HG03520 (cell line): ENCODE measurements around the gene EVL.

Experiments used
- ATAC-seq: cut with Tn5 transposase; IDR thresholded peaks from one replicate; pipeline ENCODE4 v1.9.1; 2021; ENCODE audit warnings: mild to moderate bottlenecking, moderate library complexity; ENCODE audit not compliant: unreplicated experiment

EVL gene

DNA sequence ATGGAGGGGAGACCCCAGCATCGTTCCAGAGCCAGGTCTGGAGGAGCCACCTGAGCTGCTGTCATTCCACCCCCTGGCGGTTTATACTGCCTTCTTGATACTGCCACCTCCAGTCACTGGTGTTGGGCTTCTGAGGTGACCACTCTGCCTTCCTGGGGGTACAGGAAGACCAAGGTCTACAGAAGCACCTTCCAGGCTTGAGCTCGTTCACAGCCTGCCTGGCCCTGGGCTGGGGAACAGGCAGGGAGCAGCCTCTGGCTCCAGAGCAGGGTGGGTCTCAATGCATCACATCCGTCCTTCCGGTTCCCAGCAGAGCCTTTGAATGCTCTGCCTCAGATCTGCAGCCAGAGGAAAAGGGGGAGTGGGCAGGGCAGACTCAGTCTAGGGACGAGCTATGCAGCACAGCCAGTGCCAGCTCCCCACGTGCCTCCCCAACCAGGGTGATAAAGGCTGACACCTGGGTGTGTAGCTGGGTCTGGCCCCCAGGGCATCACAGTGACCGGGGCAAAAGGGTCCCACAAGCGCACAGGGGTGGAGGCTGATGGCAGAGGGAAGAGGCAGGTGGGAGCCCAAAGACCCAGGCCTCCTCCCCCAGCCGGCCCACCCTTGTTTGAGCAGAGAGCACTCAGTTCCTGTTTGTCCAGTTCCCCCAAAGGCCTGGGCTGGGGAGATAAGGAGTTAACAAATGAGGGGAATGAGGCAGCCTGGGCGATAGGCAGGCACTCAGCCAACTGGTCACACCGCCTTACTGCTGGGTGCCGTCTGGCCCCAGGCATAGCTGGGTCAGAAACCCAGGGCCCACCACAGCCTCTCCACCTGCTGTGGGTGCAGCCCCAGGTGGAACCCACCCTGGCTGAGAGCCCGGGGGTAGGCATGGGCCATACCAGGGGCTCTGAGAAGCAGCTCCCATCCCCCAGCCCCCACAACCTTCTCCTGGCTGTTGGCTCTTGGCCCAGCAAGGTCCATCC, 77.1 kb downstream of the EVL start:
- ATAC-seq, result no peak

DNA sequence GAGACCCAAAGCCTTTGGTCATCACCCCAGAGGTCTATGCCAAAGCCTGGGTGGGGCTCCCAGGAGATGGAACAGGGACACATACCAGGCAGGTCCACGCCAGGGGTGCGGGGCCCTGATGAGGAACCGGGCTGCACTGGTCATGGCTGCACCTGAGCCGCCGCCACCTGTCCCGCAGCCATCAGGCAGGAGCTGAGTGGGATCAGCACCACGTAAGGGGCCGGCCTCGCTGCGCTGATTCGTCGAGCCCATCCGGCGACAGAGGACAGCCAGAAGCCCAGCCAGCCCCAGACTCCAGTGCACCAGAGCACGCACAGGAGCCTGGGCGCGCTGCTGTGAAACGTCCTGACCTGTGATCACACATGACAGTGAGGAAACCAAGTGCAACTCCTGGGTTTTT, 78.3 kb downstream of the EVL start:
- no peak for ATAC-seq

DNA sequence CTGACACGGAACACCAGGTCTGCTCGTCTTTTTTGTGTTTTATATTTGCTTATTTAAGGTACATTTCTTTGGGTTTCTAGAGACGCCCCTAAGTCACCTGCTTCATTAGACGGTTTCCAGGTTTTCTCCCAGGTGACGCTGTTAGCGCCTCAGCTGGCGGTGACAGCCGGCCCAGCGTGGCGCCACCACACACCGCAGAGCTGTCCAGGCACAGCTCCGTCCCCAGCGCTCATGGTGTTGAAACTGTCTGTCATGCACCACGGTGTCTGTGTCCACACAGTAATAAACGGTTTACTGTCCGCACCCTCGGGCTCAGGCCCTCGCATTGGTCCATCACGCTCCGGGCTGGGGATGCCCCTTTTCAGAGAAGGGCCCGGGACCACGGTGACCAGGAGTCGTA, 78.7 kb downstream of the EVL start:
- ATAC-seq, result no peak

DNA sequence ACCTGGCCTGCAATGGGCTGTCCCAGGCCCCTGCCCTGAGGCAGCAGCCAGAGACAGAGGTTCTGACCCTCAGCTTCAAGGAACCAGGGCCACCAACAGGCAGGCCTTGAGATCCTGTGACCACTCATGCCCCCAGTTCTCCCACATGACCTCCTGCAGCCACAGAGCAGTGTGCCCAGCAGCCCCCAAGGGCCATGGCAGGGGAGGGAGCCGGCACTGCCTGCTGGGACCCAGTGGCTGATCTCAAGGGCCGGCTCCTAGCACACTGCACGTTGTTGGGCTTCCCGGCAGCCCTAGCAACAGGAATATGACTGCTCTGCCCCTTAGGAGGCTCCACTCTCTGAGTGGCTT, 79.4 kb downstream of the EVL start:
- no peak for ATAC-seq

DNA sequence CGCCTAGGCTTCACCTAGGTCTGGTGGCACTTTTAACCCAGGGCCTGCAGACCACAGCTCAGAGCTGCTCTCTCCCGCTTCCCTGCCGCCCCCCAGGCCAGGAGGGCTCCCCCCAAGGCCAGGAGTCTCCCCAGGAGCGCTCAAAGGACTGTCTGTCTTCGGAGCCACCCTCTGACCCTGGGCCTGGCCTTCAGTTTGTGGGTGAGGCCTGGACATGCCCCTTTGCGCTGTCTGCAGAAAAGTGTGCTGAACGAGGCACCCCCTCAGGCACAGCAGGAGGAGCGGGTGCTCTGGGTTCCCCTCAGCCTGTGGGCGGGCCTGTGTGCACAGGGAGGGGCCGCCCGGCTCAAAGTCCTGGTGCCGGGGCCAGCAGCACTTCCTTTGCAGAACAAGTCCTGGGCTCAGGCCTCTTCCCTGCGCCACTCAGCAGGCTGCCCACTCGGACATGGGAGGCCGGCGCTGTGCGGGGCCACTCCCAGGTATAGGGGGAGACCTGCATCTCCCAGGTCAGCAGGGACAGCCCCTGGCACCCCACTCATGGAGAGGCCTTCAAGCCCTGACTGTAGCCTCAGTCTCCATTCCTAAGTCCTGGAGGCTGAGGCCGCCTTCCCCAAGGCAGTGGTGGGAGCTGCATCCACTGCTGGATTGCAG, 79.9 kb downstream of the EVL start:
- no peak for ATAC-seq

DNA sequence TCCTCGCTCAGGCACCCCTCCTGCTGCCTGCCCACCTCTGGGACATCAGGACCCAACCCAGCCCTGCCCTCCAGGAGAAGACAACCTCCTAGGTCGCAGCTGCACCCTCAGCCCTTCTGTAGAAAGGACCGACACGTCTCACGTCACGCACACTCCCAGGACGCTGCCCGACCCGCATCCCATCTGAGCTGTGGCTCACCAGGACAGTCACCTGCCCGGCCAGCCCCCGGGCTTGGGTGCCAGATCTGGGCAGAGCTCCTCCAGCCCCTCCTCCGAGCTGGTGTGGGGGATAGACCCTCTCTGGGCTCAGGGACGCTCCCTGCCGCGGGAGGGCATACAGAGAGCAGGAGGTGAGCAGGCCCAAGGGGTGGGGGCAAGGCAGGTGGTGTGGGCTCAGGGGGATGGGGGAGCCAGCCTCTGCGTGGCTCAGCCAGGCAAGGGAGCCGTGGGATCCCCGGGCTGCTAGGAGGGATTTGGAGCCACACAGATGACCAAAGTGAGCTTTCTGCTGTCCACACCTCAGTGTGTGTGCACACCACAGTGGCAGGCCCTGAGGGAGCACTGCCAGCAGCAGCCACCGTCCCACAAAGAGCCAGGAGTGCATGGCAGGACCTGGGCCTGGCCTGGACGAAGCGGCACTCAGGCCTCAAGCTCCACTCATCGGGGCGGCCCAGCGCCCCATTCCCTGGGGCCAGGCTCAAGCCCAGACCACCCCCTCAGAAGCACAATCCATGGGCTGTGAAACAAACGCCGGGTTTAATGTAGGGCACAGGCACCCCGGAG, 80.7 kb downstream of the EVL start:
- ATAC-seq, result no peak

DNA sequence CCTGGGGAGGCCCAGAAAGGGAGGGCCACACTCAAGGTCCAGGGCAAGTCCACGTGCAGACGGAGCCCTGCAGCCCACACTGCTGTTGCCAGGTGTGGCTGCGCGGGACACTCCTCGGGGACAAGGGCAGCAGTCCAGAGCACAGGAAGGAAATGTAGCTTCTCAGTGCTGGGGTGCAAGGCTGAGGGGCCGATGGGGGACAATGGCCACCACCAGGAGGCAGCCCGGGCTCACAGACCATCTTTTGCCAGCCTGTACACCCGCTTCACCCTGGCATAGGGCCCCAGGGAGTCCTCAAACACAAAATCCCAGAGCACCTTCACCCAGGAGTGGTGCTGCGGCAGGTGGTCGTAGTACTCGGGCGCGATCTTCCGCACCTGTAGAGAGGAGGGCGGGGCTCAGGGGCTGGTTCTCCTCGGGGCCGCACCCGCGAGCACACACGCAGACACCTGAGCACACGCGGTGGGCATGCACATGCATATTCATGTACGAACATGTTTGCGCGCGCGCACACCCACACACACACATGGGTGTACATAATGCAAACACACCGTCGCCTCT, 81.4 kb downstream of the EVL start:
- no peak for ATAC-seq

DNA sequence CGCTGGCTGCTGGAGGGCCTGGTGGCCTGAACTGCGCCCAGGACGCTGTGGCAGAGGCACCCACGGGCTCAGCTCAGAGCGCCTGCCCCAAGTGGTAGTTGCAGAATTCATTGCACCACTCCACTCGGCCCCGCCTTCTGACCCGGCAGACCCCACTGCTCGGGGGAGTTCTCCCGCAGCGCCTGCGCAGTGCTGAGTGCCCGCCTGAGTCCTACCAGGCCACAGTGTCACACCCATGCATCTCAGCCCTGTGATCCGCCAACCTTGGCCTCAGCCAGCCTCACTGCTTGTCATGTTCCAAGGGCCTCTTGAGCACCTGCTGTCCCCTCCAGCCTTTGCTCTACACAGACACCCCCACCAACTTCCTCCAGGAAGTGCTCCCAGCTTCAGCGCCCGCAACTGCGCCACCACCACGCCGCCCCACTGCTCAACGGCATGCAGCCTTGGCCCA, 82.0 kb downstream of the EVL start:
- no peak for ATAC-seq

DNA sequence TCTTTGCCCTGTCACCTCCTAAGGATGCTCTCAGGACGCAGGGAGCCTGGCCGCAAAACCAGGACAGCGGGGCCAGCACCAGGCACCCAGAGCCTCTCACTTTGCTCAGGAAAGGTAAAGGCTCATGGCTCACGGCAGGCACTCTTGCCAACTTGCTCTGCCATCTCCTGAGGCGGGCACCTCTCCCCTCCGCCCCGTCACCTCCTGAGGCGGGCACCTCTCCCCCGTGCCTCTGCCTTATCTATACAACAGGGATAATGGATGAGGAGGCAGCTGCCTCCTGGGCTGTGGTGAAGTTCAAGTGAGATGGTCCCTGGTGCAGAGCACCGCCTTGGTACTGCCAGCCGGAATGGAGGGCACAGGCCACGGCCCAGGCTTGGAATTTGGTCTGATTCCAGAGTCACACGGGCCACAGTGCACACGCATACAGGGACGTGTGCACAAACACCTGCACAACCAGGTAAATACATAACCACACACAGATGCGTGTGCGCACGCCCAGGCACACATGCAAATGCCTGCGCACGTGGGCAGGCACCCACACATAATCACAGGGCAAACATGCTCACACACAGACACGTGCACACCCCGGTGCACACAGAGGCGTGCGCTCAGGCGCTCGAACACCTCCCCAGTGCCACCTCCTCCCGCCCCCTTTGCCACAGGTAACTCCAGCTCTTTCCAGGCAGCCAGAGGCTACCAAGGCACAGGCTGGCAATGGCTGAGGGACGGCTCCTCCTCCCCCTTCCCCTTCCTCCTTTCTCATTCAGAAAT, 82.7 kb downstream of the EVL start:
- no peak for ATAC-seq

DNA sequence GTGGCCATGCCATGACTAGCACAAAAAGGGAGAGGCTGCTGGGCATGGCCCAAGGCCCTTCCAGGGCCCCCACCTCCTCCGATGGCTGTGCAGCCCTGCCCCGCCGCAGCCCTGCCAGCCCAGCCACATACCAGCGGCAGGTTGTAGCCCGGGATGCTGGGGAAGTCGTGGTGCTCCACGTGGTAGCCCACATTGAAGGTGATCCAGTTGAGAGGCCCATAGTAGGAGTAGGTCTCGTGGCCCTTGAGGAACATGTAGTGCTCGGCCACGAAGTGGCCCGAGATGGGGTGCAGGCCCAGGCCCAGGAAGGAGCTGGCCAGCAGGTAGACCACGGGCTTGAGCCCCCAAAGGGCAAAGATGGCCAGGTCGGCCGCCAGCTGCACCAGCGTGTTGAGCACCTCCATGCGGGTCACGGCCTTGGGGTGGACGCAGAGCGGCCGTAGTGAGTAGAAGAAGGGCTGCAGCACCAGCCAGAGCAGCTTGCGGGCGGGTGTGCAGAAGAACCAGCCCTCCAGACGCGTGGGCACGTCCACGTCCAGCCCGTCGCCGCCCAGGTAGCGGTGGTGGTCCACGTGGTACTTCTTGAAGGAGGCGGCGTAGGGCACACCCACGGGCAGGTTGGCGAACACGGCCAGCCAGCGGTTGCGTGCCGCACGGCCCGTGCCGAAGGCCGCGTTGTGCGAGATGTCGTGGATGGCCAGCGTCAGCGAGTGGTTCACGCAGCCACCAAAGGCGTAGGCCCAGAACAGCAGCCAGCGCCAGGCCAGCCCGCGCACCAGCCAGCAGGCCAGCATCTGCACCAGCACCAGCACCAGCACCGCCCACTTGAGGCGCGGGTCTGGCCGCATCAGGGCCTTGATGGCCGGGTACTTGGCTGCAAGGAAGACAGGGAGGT, 83.9 kb downstream of the EVL start:
- ATAC-seq, result no peak

DNA sequence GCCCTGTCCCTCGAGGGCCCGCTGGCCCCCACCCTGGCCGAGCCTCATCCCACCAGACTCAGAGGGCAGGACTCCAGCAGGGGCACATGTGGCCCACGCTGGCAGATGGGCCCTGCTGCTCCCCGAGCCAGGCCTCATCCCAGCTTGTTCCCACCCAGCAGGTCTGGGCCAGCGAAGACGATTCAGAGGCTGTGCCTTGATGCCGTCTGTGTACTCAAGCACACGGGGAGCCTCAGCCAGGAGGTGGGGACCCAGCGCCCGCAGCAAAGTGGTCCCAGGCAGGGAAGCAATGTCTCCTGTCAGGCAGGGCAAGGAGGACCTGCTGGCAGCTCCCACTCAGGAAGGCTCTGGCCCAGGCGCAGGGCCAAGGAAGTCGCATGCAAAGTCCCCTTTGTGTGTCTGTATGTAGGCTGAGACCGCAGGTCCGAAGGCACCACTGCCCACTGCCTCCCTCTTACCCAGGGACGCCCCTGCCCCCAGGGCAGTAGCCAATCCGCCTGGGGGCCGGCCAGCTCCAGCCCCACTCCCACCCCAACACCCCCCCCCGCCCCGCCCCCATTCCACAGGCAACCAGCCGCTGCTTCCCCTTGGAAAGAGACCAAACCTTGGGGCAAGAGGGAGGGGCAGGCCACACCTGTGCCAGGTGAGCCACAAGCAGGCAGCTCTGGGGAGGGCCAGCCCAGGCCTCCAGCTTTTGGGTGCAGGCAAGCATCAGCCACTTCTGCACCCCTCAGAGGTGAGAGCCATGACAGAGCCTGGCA, 84.8 kb downstream of the EVL start:
- no peak for ATAC-seq

DNA sequence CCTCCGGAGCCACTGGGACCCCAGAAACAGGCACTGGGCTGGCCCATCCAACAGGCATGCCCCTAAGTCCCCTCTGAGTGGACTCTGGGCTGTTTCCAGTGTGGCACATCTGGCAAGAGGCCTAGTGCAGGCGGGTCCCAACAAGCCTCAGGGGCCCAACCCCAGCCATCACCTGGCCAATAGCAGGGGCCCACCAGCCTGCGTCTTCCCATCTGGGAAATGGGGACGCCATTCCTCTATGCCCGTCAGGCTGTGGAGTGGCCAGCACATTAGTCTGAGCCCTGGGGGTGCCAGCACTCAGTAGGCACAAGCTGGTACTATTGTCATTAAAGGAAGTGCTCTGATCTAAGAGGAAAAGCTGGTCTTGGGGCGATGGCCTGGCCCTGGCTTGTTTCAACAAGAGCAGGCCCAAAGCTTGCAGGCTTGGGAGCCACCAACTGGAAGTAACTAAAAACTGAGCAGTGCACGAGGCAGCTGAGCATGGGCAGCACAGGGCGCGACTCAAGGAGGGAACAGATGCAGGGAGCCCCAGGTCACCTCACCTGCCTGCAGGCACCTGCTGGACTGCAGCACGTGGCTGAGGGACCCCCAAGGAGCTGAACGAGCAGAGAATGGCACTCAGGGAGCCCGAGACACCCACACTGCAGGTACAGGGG, 85.8 kb downstream of the EVL start:
- no peak for ATAC-seq

DNA sequence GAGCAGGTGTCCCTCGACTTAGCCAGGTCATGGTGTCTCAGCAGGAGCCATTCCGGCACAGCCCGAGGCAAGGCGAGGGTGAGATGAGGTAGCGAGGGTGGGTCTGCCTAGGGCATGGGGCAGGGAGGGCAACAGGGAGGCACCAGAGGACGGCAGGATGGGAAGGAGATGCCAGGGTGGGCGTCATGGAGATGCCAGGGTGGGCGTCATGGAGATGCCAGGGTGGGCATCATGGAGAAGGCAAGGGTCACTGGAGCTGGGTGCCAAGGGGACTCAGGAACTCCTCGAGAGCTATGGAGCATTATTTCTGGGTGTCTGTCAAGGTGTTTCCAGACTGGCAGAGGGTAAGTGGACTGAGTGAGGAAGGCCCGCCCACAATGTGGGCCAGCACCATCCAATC, 86.9 kb downstream of the EVL start:
- ATAC-seq, result no peak

DNA sequence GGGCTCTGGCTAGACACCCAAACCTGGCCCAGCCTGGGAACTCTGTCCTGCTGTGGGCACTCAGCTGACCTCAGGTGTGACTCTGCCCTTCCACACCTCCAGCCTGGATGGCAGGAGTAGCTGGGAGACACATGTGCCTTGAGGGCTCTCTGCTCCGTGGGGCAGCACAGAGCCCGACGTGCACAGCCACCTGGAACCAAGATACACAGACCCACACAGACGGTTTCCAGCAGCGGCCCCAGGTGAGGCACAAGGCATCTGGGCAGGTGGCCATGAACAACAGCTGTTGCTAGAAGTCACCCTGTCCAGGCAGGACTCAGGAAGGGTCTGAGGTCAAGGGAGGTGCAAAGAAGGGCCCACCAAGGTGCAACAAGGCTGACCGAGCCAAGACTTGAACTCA, 88.3 kb downstream of the EVL start:
- no peak for ATAC-seq

DNA sequence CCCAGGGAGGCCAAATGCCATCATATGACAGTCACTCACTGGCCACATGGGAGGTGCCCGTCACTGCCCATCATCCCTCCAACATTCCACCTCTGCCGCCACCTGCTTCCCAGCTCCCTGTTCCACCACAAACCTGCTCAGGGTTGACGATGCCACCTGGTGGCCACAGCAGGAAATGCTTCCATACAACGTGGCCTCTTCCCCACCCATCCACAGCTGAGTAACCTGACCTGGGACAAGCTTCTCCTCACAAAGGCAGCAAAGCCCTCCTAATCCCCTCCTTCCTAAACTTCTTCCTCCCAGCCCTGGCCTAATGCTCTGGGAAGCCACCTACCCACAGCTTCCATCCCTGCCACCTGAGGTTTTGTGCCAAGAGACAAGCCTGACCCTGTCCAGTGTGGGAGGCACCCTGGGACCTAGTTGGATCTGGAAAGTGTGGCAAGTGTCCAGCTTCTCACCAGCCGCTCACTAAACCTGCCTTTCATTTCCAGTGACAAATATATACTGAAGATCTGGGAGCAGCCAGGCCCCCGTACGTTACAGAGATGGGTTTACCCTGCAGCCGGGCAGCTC, 89.9 kb downstream of the EVL start:
- ATAC-seq, result no peak

DNA sequence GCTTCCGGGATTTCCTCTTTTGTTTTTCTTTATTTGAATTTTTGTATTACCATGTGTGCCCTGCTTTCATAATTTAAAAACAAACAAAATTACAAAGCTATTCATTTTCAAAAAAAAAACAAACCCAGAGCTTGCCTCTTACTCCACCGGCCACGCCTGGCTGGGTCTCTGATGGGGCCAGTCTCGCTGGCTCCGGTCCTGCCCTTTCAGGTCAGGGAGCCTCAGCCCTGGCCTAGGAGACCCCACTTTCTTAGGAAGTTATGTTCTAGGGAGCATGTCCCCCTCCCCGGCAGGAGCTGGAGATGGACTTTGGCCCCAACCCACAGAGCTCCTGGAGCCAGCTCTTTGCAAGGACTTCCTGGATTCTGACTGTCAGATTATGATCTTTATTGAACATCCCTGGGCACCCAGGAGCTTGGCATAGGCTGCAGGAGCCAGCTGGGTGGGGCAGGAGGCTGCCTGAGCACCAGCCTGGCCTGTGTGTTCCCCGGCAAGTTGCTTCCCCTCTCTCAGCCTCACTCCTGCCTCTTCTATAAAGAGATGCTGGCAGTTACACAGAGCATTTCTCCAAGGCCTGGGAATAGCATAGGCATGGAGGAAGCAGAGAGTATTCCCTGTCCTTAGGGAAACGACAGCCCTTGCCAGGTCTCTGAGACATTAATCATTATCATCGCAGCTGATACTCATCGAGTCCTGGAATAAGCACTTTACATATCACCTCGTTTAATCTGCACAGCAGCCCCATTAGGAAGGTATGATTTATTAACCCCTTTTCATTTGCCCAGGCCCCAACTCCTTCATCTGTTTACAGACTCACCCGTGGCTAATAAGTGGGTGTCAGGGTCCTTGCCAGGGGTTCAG, 90.8 kb downstream of the EVL start:
- ATAC-seq, result no peak

DNA sequence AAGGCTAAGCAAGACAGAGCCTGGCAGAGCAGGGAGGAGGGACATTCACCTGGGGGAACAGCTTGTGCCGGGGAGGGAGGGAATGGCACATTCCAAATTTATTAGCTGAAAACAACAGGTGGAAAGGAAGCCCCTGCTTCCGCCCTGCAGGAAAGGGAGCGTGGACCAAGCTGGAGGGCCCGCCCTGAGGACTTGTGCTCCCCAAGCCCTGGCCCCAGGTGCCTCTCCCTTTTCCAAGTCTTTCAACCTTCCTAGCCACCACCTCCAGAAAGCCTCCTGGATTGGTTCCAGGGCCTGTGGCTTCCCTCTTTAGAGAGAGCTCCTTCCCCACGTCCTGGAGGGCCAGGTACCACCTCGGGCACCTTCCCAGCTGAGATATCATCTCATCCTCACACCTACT, 91.6 kb downstream of the EVL start:
- ATAC-seq, result no peak
